GM21619 (cell line): ENCODE results near the gene PTPRK.

Source experiments
- ATAC-seq: cut with Tn5 transposase; IDR thresholded peaks from one replicate; pipeline ENCODE4 v1.9.1; 2021; ENCODE audit not compliant: unreplicated experiment

The PTPRK gene

GRCh38 chr6:128099571-128100197 lies 420.7 kb downstream of the PTPRK start:
- no peak for ATAC-seq

GRCh38 chr6:128098000-128098581 lies 422.3 kb downstream of the PTPRK start:
- ATAC-seq, result no peak

GRCh38 chr6:128097009-128097408 lies 423.4 kb downstream of the PTPRK start:
- no peak for ATAC-seq

DNA sequence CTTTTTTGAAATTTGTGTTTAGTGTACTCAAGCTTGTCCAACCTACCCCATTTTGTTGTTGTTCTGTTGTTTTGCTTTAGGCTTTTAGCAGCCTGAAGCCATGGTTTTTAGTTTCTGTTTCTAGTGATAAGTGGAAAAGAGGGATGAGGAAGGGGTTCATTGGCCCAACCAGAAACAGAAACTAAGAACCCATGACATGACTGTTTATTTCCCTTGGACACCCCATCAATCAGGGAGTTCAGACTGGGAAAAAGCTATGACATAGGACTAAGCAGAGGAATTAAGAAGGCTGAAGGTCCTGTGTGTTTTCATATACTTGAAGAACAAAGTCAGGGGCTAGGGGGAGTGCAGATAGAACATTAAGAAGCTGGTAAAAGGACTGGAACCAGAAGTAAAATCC lies 425.0 kb downstream of the PTPRK start:
- ATAC-seq, result no peak

GRCh38 chr6:128079021-128079420 lies 441.4 kb downstream of the PTPRK start:
- ATAC-seq, result no peak

- no peak for ATAC-seq
Observed at GRCh38 chr6:128078276-128078675, 442.1 kb downstream of the PTPRK start.

GRCh38 chr6:128076843-128077242 lies 443.6 kb downstream of the PTPRK start:
- ATAC-seq, result no peak

DNA sequence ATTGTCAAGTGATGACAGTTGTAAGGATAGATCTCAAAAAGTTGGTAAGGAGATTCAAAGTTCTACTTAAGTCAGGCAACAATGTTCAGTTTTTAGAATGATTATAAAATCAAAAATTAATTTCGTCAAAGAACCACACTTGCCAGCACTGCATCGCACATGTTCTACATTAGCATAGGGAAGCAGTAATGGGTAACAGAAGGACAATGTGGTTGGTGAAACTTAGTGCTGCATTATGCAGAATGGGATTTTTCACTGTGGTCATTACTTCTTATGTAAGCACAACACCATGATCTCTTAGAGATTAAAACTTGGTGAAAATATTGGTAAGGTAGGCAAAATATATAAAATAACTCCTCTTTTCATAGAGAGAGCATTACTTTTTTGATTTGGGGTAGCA lies 445.8 kb downstream of the PTPRK start:
- no peak for ATAC-seq

- ATAC-seq, result no peak
Observed at GRCh38 chr6:128073389-128073788, 447.0 kb downstream of the PTPRK start.

DNA sequence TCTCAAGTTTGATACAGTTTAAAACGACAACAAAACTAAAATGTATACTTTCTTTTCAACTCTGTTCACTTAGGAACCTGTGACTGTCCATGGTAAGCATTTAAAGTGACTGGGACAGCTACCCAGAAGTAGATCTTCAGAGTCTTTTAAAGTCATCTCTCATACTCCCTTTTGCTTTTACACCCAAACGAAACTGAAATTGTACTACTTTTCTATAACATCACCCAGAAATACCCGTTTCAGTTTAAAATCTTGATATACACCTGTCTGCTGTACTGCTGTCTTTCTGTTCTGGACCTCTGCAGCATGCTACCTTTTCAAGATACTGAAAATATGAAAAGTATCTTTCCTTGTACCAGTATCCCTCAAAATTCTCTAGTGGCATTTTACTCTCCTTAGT lies 449.2 kb downstream of the PTPRK start:
- no peak for ATAC-seq

GRCh38 chr6:128070406-128070805 lies 450.0 kb downstream of the PTPRK start:
- no peak for ATAC-seq

- ATAC-seq, result no peak
Observed at GRCh38 chr6:128069188-128069587, 451.2 kb downstream of the PTPRK start.

GRCh38 chr6:128068119-128068479 lies 452.3 kb downstream of the PTPRK start:
- no peak for ATAC-seq

DNA sequence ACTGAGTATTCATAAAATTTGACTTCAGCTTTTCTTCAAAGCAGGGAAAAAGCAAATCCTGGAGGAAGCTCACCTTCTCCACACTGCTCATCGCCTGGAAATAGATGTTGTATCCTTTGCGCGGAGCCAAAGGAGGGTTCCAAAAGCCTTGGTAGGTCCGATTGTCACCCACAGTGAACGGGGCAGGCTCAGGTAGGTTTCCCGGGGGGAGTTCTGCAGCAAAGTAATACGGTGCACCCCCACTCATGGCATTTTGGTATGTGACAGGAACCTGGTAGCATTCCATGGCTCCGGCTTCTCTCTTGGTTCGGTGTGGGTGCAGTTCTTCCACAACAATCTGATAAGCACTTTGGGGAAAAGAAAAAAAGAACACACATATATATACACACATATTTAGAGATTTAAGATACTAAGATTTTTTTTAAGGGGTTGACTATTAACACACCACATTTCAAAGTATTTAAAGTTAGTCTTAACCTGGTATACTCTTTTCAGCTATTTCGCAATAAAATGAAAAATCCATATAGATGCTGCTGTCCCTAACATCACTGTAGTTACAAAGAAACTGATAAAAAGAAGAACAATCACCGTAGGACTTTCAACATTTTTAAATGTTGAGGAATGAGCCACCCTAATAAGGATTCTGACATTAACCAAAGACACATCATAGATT lies 452.8 kb downstream of the PTPRK start:
- ATAC-seq, result no peak

GRCh38 chr6:128065072-128065471 lies 455.3 kb downstream of the PTPRK start:
- no peak for ATAC-seq

- no peak for ATAC-seq
Observed at GRCh38 chr6:128064540-128064895, 455.9 kb downstream of the PTPRK start.

DNA sequence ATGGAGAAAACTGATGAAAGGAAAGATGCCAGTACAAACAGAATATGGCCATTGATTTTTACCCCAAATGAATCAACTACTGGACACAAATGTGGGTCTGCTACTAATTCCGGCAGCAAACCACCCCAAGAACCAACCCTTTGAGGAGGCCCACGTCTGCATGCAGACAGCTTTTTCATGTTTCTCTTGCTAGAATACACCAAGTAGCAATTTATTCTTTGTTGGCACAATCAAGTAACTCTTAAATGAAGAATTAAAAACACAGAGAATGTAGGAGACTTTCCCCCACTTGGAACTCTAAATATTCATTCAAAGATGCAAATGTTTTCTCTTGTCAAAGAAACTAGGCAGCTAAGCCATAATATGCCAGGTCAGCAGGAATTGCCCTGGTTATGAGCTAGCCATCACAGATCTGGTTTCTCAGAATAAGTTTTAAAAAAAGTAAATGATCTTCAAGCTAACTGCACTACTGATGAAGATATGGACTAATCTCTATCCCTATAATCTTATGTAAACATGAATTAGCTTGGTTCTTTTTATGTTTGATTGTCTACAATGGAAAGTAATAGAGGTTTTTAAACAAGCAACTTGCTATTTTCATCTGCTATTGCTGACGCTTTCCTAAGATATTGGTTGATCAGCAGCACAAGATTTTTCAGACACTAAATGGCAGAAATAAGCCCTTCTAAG lies 456.4 kb downstream of the PTPRK start:
- ATAC-seq, result no peak

DNA sequence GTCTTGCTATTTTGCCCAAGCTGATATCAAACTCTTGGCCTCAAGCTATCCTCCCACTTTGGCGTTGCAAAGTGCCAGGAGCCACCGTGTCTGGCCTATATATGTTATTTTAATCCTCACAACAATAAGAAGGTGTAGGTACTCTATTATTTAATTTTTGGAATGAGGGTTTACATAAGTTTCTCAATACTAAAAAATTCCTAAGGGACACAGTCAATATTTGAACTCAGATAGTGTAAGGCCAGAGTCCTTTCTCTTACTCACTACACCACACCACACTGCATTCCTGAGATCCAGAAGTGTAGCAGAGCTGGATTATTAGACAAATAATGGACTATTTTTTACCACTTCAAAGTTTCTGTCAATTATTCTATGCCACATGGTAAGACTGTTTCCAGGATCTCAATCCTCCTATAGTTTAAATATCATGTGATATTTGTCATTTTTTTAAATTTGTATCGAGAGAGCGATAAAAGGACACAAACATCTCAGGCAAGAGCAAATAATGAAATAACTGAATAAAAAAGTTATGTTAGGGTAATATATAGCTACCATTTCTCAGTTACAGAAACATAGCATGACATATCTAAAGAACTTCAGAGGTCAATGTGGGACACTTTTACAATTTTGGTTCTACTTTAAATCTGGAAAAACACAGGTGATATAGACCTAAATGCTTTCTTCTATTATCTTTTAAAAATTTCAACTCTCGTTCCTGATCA lies 457.4 kb downstream of the PTPRK start:
- ATAC-seq, result no peak

DNA sequence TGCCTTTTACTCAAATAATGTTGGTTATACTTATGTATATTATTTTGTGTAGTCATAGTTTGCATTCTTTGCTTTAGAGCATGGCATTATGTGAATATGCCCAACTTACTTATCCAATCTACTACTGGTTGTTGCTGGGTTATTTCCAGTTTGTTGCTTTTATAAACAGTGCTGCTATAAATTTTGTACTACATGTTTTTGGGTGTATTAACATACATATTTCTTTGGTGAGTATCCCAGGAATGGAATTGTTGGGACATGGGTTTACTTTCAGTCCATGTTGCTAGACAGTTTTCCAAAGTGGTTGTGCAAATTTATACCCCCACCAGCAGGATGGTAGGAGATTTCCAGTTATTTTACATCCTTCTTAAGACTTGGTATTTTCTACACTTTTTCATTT lies 462.5 kb downstream of the PTPRK start:
- ATAC-seq, result no peak

DNA sequence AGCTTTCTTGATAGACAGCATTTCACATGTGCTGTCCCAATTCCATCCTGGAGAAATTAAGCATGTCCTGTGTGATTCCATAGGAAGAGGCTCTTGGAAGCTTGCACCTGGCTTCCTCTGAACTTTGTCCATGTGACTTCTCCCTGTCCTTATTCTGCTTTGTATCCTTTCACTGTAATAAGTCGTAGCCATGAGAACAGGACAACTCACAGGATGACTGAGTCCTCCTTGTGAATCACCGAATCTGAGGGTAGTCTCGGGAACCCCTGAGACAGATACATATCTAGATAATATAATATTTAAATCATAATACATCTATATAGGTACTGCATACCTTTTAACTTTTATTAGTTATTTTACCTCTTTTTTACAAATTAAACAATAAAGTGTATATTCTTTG lies 462.9 kb downstream of the PTPRK start:
- ATAC-seq, result no peak

DNA sequence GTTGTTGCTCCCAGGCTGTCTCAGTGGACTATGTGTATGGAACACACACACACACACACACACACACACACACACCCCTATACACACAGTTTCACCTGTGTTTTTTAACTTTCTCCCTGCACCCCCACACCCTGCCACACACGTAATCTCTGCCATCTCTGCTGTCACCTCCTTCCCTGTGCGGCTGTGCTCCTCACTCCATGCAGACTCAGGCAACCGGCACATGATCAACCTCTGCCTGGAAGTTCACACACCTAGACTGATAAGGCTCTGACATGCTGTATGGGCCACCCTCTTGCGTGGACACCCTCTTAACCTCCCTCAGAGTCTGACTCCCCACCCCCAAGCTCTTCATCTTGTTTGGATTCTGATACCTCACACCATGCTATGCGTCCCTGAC lies 467.3 kb downstream of the PTPRK start:
- no peak for ATAC-seq

DNA sequence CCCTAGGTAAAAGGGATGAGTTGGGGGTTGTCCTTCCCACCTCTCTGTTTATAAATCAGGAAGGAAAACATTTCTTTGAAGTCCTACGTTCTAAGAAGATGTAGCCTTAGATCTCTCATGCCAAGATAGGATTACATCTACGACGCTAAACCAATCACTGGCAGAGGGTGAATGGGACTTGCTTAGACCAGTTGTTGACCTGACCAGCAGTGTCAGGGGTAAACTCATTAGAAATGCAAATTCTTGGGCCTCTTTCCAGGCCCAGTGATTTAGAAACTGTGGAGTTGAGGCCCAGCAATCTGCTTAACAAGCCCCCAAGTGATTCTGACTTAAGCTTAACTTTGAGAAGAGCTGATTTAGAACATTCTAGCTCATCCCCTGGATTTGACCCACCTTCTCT lies 472.4 kb downstream of the PTPRK start:
- ATAC-seq, result no peak
